Superior temporal gyrus (tissue), 1 donor: ENCODE measurements around the gene PTPRZ1.

ENCODE experiments used
- DNase-seq: peaks from one replicate; pipeline ENCODE4 v3.0.0-alpha.2; 2016; ENCODE audit errors: extremely low spot score

The PTPRZ1 gene

GRCh38 chr7:121891731-121892130, 18.8 kb downstream of the PTPRZ1 start:
- DNase-seq = no peak

- peak; percentile 38 for DNase-seq
Observed at GRCh38 chr7:121901026-121901425, 28.1 kb downstream of the PTPRZ1 start.

GRCh38 chr7:121904120-121904519, 31.2 kb downstream of the PTPRZ1 start:
- no peak for DNase-seq

- DNase-seq = no peak
Observed at GRCh38 chr7:121908042-121908441, 35.1 kb downstream of the PTPRZ1 start.

- DNase-seq = no peak
Observed at GRCh38 chr7:121909716-121910345, 36.9 kb downstream of the PTPRZ1 start.

GRCh38 chr7:121913947-121914675, 41.1 kb downstream of the PTPRZ1 start:
- DNase-seq = no peak

GRCh38 chr7:121914676-121915279, 41.8 kb downstream of the PTPRZ1 start:
- no peak for DNase-seq

- no peak for DNase-seq
Observed at GRCh38 chr7:121916211-121916610, 43.2 kb downstream of the PTPRZ1 start.

GRCh38 chr7:121919986-121920385, 47.0 kb downstream of the PTPRZ1 start:
- no peak for DNase-seq

GRCh38 chr7:121924269-121925186, 51.6 kb downstream of the PTPRZ1 start:
- no peak for DNase-seq

- DNase-seq = no peak
Observed at GRCh38 chr7:121931149-121931902, 58.4 kb downstream of the PTPRZ1 start.

- no peak for DNase-seq
Observed at GRCh38 chr7:121932768-121933167, 59.8 kb downstream of the PTPRZ1 start.

- DNase-seq = no peak
Observed at GRCh38 chr7:121936951-121937623, 64.1 kb downstream of the PTPRZ1 start.

GRCh38 chr7:121938429-121938996, 65.6 kb downstream of the PTPRZ1 start:
- no peak for DNase-seq

- DNase-seq = no peak
Observed at GRCh38 chr7:121940918-121941317, 68.0 kb downstream of the PTPRZ1 start.

GRCh38 chr7:121941830-121942229, 68.9 kb downstream of the PTPRZ1 start:
- no peak for DNase-seq

GRCh38 chr7:121945066-121945465, 72.1 kb downstream of the PTPRZ1 start:
- DNase-seq = no peak

- no peak for DNase-seq
Observed at GRCh38 chr7:121945480-121946236, 72.7 kb downstream of the PTPRZ1 start.

- no peak for DNase-seq
Observed at GRCh38 chr7:121953164-121953563, 80.2 kb downstream of the PTPRZ1 start.

- DNase-seq = no peak
Observed at GRCh38 chr7:121953601-121954000, 80.6 kb downstream of the PTPRZ1 start.
